HepG2 (cell line): ENCODE measurements around the gene IZUMO4. TPM values are rescaled to one million over a fixed set of nuclear protein-coding genes. Genes with fewer than 3 reads are reported as not detected.

ENCODE experiments used
- ATAC-seq: fragments of 200-7000 bp; cut with Tn5 transposase; 3 replicates; pipeline ENCODE4 v1.9.1; 2020; ENCODE audit warnings: mild to moderate bottlenecking, moderate library complexity
- BruUV-seq: library from RNA; stranded (reverse); fragments of 400-500 nt; replicated peaks from 2 replicates; lab custom pipeline; 2021; lab: Mats Ljungman, UMichigan
- CTCF ChIA-PET: fragments of 300-600 bp; formaldehyde crosslinking; extraction: SDS; loops from one replicate; lab custom pipeline; 2021; ENCODE audit warnings: low total read pairs, inconsistent platforms, low intra/inter-chr PET ratio; lab: Yijun Ruan, JAX
- POLR2A ChIA-PET: fragments of 350-600 bp; sonication (Branson Sonifier 250); formaldehyde crosslinking; loops from one replicate; lab custom pipeline; 2020; ENCODE audit warnings: antibody characterized with exemption, inconsistent platforms; lab: Yijun Ruan, JAX
- DNase-seq: peaks from one replicate; pipeline ENCODE4 v3.0.0-alpha.2; 2015; ENCODE audit warnings: low spot score
- FAIRE-seq: peaks from 3 replicates; lab custom pipeline; 2011; peaks lifted over from hg19 to GRCh38; lab: Jason Lieb, UNC
- H2AFZ ChIP-seq: one replicate; pipeline ENCODE4 v1.6.1; 2011; ENCODE audit warnings: low read length, inconsistent platforms
- H3K27ac ChIP-seq: fragments of 300-600 bp; 3 replicates; pipeline ENCODE4 v1.8.0; 2011; ENCODE audit warnings: mixed run types, mild to moderate bottlenecking, mixed read lengths, low read length, inconsistent platforms; ENCODE audit not compliant: insufficient read depth; ENCODE audit errors: extremely low read length
- H3K27me3 ChIP-seq, 2 experiments: fragments of 200-600 bp in 1 of 2; 2 replicates in 1 of 2; 3 replicates in 1 of 2; pipeline versions ENCODE4 v1.6.0 to v1.8.0; 2011; ENCODE audit warnings: low read length in 2 of 2, mild to moderate bottlenecking in 2 of 2, moderate library complexity in 2 of 2, inconsistent platforms in 1 of 2; ENCODE audit not compliant: insufficient read depth in 2 of 2, control insufficient read depth in 1 of 2
- H3K36me3 ChIP-seq, 2 experiments: fragments of 200-600 bp in 1 of 2; replicated peaks in 1 of 2; 2 replicates in 1 of 2; 3 replicates in 1 of 2; pipeline versions ENCODE4 v1.5.1 to v1.8.0; 2011; ENCODE audit warnings: low read length in 2 of 2, inconsistent platforms in 1 of 2; ENCODE audit not compliant: insufficient read depth in 2 of 2, control insufficient read depth in 1 of 2
- H3K4me1 ChIP-seq: 2 replicates; pipeline ENCODE4 v1.5.1; 2012; ENCODE audit warnings: low read length, inconsistent platforms; ENCODE audit not compliant: insufficient read depth
- H3K4me2 ChIP-seq: 2 replicates; pipeline ENCODE4 v1.6.0; 2011; ENCODE audit warnings: low read depth, low read length, inconsistent platforms
- H3K4me3 ChIP-seq, 3 experiments: fragments of 200-600 bp in 1 of 3; sonication (generic), shearing (Covaris generic) in 1 of 3; replicated peaks in 1 of 3; 2 replicates each; pipeline ENCODE4 v1.5.1; 2011 to 2016; ENCODE audit warnings: low read length in 3 of 3, inconsistent platforms in 2 of 3, low read depth in 2 of 3, mild to moderate bottlenecking in 2 of 3, control low read depth in 1 of 3, mixed read lengths in 1 of 3; ENCODE audit not compliant: insufficient read depth in 1 of 3
- H3K79me2 ChIP-seq: one replicate; pipeline ENCODE4 v1.6.1; 2011; ENCODE audit warnings: low read length, inconsistent platforms; ENCODE audit not compliant: insufficient read depth
- H3K9ac ChIP-seq: 2 replicates; pipeline ENCODE4 v1.6.0; 2011; ENCODE audit warnings: mild to moderate bottlenecking, low read depth, low read length, inconsistent platforms; ENCODE audit not compliant: insufficient read depth
- H3K9me3 ChIP-seq: 2 replicates; pipeline ENCODE4 v1.5.1; 2012; ENCODE audit warnings: mild to moderate bottlenecking, low read length
- H4K20me1 ChIP-seq: 2 replicates; pipeline ENCODE4 v1.6.0; 2011; ENCODE audit warnings: inconsistent platforms, mild to moderate bottlenecking, low read length, moderate library complexity; ENCODE audit not compliant: insufficient read depth
- AGO2 ChIP-seq: fragments of 200-400 bp; formaldehyde crosslinking; optimal IDR thresholded peaks from 2 replicates; pipeline ENCODE3; 2017; ENCODE audit warnings: mild to moderate bottlenecking, low read depth, low read length, moderate library complexity
- FOXC1 ChIP-seq: sonication (generic); formaldehyde crosslinking; IDR thresholded peaks from 2 replicates; pipeline ENCODE4 v1.8.0; 2022; ENCODE audit warnings: mild to moderate bottlenecking, missing genetic modification reagents, borderline replicate concordance
- GABPA ChIP-seq, 2 experiments: IDR thresholded peaks; 2 replicates each; pipeline ENCODE4 v1.6.1; 2011 to 2016; ENCODE audit warnings: low read depth in 2 of 2, low read length in 1 of 2, missing biosample characterization in 1 of 2, missing genetic modification characterization in 1 of 2
- KDM5A ChIP-seq: fragments of 200-600 bp; sonication (generic); IDR thresholded peaks from 2 replicates; pipeline ENCODE4 v1.7.0; 2018; ENCODE audit warnings: antibody characterized with exemption, mild to moderate bottlenecking, low read length, borderline replicate concordance
- NFE2L2 ChIP-seq: fragments of 150-350 bp; IDR thresholded peaks from 2 replicates; pipeline ENCODE4 v1.6.1; 2014; ENCODE audit warnings: low read length
- RBM22 ChIP-seq: fragments of 200-400 bp; formaldehyde crosslinking; optimal IDR thresholded peaks from 2 replicates; pipeline ENCODE3; 2017; ENCODE audit warnings: mild to moderate bottlenecking, low read length, moderate library complexity
- SMAD3 ChIP-seq: sonication (generic); formaldehyde crosslinking; IDR thresholded peaks from 2 replicates; pipeline ENCODE4 v1.4.0; 2020; ENCODE audit warnings: missing genetic modification reagents
- SNAPC4 ChIP-seq: sonication (generic); formaldehyde crosslinking; IDR thresholded peaks from 2 replicates; pipeline ENCODE4 v1.4.0; 2020; ENCODE audit warnings: mild to moderate bottlenecking, missing genetic modification reagents
- ZBTB7A ChIP-seq: sonication (generic); formaldehyde crosslinking; IDR thresholded peaks from 2 replicates; pipeline ENCODE4 v1.8.0; 2022; ENCODE audit warnings: mild to moderate bottlenecking, missing genetic modification reagents
- ZFY ChIP-seq: sonication (generic); formaldehyde crosslinking; IDR thresholded peaks from 2 replicates; pipeline ENCODE4 v1.4.0; 2020; ENCODE audit warnings: missing genetic modification reagents
- ZNF124 ChIP-seq: sonication (generic); formaldehyde crosslinking; IDR thresholded peaks from 2 replicates; pipeline ENCODE4 v1.4.0; 2020; ENCODE audit warnings: missing genetic modification reagents
- ZNF569 ChIP-seq: sonication (generic); formaldehyde crosslinking; IDR thresholded peaks from 2 replicates; pipeline ENCODE4 v1.5.0; 2020; ENCODE audit warnings: mild to moderate bottlenecking, missing genetic modification reagents, moderate library complexity, borderline replicate concordance
- ZNF790 ChIP-seq: sonication (generic); formaldehyde crosslinking; IDR thresholded peaks from 2 replicates; pipeline ENCODE4 v1.8.0; 2022; ENCODE audit warnings: missing genetic modification reagents, mild to moderate bottlenecking, borderline replicate concordance
- ZSCAN21 ChIP-seq: sonication (generic); formaldehyde crosslinking; IDR thresholded peaks from 2 replicates; pipeline ENCODE4 v1.8.0; 2022; ENCODE audit warnings: mild to moderate bottlenecking, missing genetic modification reagents, moderate library complexity, borderline replicate concordance
- WGBS: methylation state at CpG from one replicate; pipeline ENCODE4 v1.1.6; 2017; ENCODE audit warnings: low lambda C conversion rate; 5-methylcytosine and 5-hydroxymethylcytosine counted together
- in situ Hi-C: cut with HindIII; loops from 2 replicates; pipeline ENCODE4 v1.10.0; 2017; ENCODE audit warnings: low pct_unique_long_range_greater_than_20kb; ENCODE audit not compliant: extremely low pct_ligation_motif_present
- intact Hi-C: fragments of 100-400 bp; cut with micrococcal nuclease; formaldehyde crosslinking; loops from one replicate; pipeline ENCODE4 v1.10.0; 2022; ENCODE audit not compliant: unreplicated experiment
- polyA plus RNA-seq, 8 experiments: library from polyadenylated mRNA; depleted of rRNA in 3 of 8; stranded (reverse) in 7 of 8; unstranded in 1 of 8; fragments of >200 nt; fragmentation: Illumina TruSeq in 4 of 8; extraction: Trizol in 4 of 8; gene quantifications; 2 replicates each; pipeline versions ENCODE4 v1.2.1 to v1.2.3, GENCODE V29; 2011 to 2016; ENCODE audit warnings: low read depth in 4 of 8, missing spikeins in 1 of 8, mixed read lengths in 1 of 8; ENCODE audit not compliant: insufficient read depth in 1 of 8
- total RNA-seq, 5 experiments: library from RNA; depleted of rRNA; stranded (reverse); fragments of >200 nt; fragmentation: Illumina TruSeq; extraction: Trizol; gene quantifications; 2 replicates each; pipeline ENCODE4 v1.2.3, GENCODE V29; 2016; ENCODE audit warnings: low read depth in 1 of 5
- TF ChIP-seq, protein P1 (sequence below), 2 experiments: sonication (generic) in 1 of 2; formaldehyde crosslinking in 1 of 2; IDR thresholded peaks; 2 replicates each; pipeline versions ENCODE4 v1.5.1 to v1.6.1; 2011 to 2020; ENCODE audit warnings: borderline replicate concordance in 1 of 2, low read depth in 1 of 2, low read length in 1 of 2, mild to moderate bottlenecking in 1 of 2, missing genetic modification reagents in 1 of 2, moderate library complexity in 1 of 2
- TF ChIP-seq, protein P2 (sequence below): sonication (generic); formaldehyde crosslinking; IDR thresholded peaks from 2 replicates; pipeline ENCODE4 v1.4.0; 2020; ENCODE audit warnings: missing genetic modification reagents

The IZUMO4 gene
- total and polyA plus RNA-seq, 2 of the 13 experiments (the other 11 are each of a cell fraction or from before 2014, with no cell fraction given): 0.77 to 3.9 TPM

DNA sequence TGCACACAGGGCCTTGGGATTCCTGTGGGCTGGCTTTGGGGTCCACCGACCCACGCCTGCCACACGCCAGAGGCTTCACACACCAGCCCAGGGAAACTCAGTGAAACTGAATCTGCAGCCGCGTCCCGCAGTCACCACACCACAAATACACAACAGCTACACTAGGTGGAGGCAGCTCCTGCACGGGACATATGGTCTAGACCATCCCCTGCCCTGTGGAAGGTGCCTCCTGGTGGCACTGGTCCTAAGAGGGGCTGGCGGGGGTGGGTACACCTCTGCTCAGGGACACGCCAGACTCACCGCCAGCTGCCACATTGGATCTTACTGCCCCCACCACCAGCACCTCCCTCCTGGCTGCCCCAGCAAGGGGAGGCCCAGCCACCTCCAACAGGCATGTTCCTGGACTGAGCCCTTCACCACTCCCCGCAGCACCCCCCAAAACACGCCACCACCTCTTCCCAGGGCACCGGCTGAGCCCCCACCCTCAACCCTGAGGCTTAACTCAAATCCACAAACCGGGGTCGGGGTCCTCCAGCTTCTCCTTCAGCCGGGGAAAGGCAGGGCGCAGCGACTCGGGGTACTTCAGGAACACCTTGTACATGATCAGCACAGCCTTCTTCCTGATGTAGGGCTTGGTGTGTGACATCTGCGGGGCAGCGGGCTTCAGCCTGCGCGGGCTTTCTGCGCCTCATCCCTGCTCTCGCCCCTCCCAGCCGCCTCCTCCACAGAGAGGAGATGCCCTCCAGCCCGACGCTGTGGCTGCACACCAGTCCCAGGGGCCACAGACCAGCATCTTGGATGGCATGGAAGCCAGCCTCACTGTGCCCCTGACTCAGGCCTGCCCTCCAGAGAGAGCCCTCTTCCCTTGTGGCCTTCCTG, 33.4 kb downstream of the IZUMO4 start:
- TF ChIP-seq, protein P1, sequence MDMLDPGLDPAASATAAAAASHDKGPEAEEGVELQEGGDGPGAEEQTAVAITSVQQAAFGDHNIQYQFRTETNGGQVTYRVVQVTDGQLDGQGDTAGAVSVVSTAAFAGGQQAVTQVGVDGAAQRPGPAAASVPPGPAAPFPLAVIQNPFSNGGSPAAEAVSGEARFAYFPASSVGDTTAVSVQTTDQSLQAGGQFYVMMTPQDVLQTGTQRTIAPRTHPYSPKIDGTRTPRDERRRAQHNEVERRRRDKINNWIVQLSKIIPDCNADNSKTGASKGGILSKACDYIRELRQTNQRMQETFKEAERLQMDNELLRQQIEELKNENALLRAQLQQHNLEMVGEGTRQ (IDR thresholded peaks at IDR 0.05; ENCODE audit: low read depth, low read length): no peak
- TF ChIP-seq, protein P1 (CRISPR knock-in tag; IDR thresholded peaks at IDR 0.05; ENCODE audit: borderline replicate concordance): no peak
- no peak for TF ChIP-seq SNAPC4 (CRISPR knock-in tag)
- TF ChIP-seq ZNF124 (CRISPR knock-in tag): no peak
- no peak for TF ChIP-seq FOXC1
- TF ChIP-seq ZFY (CRISPR knock-in tag): no peak
- TF ChIP-seq ZBTB7A (CRISPR knock-in tag): no peak
- peak; percentile 39 for TF ChIP-seq RBM22
- TF ChIP-seq AGO2: peak; percentile 33
- no peak for TF ChIP-seq GABPA (IDR thresholded peaks at IDR 0.05; ENCODE audit: low read depth, low read length)
- TF ChIP-seq GABPA (CRISPR knock-in tag; IDR thresholded peaks at IDR 0.05; ENCODE audit: low read depth): no peak
- no peak for TF ChIP-seq KDM5A
- no peak for TF ChIP-seq SMAD3 (CRISPR knock-in tag)
- no peak for TF ChIP-seq NFE2L2
- no peak for TF ChIP-seq ZSCAN21 (CRISPR knock-in tag)
- TF ChIP-seq ZNF569: no peak
- TF ChIP-seq, protein P2, sequence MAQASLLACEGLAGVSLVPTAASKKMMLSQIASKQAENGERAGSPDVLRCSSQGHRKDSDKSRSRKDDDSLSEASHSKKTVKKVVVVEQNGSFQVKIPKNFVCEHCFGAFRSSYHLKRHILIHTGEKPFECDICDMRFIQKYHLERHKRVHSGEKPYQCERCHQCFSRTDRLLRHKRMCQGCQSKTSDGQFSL (CRISPR knock-in tag): no peak
- no peak for TF ChIP-seq ZNF790 (CRISPR knock-in tag)
- WGBS: 99% methylated on average over 9 of the region's 28 CpGs
- H3K4me3 ChIP-seq: no peak overlapping the region
- no peak for DNase-seq
- no peaks in the 10 kb centered on the region for H3K4me1 ChIP-seq
- in situ Hi-C loops (no loop called here), intact Hi-C loops (no loop called here)
- no peak overlapping the region for H3K9ac ChIP-seq
- peaks cover 31 to 52% of the 10 kb centered on the region in 2 experiments; a peak in 4 of 5 replicates for H3K36me3 ChIP-seq
- H2AFZ ChIP-seq: no peak overlapping the region
- FAIRE-seq: no peak
- no peaks in the 10 kb centered on the region for H3K79me2 ChIP-seq
- no peaks in the 10 kb centered on the region for H3K9me3 ChIP-seq
- H4K20me1 ChIP-seq: no peaks in the 10 kb centered on the region
- ChIA-PET CTCF (no interaction called here), POLR2A (no interaction called here)
- no peak overlapping the region for H3K4me2 ChIP-seq
- no peaks in the 10 kb centered on the region for H3K27me3 ChIP-seq
- peak; percentile 18; the same call in 2 of the 3 replicates for ATAC-seq
- H3K27ac ChIP-seq: no peak overlapping the region
- no TSS peak for BruUV-seq
